HG02763 (cell line): ENCODE results near the gene AGAP1.

Experiments used
- ATAC-seq: cut with Tn5 transposase; IDR thresholded peaks from one replicate; pipeline ENCODE4 v1.9.1; 2021; ENCODE audit warnings: mild to moderate bottlenecking, moderate library complexity; ENCODE audit not compliant: unreplicated experiment

The AGAP1 gene

DNA sequence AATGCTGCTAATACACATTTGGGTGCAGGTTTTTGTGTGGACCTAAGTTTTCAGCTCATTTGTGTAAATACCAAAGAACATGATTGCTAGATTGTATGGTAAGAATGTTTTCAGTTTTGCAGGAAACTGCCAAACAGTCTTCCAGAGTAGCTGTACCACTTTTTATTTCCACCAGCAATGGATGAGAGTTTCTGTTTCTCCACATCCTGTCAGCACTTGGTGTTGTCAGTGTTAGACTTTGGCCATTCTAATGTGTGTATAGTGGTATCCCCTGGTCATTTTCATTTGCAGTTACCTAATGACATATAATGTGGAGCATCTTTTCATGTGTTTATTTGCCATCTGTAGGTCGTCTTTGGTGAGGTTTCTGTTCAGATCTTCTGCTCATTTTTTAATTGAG, 337.9 kb downstream of the AGAP1 start:
- no peak for ATAC-seq

DNA sequence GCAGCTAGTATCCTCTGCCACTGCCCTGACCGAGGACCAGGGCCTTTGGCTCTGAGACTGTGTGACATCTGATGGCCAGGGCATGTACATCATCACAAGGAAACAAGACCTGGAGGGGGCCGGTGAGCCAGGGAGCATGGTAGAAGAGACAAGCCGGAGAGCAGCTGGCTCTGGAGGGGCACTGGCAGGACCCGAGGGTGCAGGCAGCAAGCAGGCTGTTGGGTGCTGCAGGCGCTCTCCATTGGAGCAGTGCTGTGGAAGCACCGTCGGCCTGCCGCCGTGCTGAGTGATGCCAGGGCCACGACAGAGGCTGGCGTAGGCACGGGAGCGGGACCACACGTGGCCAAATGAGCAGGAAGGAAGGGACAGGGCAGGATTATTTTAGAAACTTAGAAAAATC, 339.1 kb downstream of the AGAP1 start:
- no peak for ATAC-seq

DNA sequence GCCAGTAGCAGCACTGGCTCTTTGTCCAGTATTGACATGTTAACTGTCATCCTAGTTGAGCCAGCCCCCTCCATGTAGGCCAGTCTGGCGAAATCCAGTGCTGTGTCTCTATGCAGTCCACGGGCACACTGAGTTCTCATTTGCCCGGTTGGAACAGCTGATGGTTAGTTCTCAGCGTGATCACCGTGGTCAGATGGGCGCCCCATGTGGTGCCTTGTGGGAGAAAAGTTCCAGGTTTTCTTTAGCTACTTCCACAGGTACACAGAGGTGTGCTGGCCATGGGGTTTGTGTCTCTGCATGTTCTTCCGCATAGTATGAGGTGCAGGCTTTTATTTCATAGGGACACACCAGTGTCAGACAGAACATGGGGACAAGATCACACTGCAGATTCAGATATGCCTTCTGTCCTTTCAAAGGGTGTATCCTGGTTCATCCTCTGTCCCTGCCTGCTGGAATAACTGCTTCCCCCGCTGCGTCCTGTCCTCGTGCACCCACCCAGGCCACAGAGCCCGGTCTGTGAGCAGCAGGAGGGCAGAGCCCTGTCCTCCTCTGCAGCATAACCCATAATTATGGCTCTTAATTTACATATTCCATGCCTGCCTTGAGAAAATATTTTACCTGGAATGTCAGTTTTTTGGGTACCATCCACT, 340.3 kb downstream of the AGAP1 start:
- ATAC-seq: no peak

DNA sequence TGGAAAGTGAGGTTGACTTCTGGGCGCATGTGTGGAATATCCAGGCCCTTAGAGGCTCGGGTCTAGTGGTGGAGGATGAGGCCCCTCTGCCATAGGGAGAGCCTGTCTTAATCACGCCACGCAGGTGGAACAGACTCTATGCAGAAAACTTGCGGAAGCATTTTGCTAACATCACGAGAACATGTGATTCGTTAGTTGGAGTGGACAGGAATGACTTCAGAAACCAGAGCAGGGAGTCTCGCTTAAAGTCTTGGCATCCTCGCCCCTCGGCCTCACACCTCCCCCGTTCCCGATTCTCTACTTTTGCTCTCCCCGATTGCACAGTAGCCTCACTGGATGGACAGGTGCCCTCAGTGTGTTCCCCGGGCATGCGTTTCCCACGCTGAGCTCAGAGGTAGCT, 340.9 kb downstream of the AGAP1 start:
- ATAC-seq: no peak

DNA sequence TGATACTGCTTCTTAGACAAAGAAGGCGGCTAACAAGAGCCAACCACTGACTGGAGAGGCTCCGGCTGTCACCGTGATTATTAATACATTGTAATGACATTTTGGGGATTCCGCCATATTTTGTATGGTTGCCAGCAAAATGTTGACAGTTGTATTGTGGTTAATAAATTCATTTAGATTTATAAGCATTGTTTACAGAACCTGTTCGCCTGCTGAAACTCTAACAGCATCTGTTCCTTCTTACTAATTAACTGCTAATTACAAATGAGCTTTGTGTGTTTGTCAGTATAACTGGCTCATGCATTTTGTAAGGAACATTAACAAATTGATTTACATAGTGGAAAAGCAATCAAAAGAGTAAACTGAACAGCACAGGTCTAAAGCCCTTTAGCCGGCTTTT, 342.0 kb downstream of the AGAP1 start:
- ATAC-seq: no peak

DNA sequence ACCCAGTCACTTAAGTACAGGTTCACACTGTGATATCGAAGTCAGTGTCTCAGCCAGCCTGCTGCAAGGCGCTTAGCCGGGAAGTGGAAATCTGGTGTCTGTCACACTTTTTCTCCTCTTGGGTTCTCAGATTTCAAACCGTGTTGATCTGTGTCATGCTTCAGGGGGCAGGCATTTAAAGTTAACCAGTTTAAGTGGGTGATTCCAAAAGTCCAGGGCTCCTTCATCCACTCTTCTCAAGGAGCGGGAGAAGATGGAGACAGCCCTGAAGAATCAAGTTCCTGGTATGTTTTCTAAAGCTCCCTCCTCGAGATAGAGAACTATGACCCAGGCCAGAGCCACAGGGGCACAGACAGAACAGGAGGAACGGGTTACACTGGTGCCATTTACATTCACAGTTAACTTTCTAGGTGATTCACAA, 342.7 kb downstream of the AGAP1 start:
- no peak for ATAC-seq

DNA sequence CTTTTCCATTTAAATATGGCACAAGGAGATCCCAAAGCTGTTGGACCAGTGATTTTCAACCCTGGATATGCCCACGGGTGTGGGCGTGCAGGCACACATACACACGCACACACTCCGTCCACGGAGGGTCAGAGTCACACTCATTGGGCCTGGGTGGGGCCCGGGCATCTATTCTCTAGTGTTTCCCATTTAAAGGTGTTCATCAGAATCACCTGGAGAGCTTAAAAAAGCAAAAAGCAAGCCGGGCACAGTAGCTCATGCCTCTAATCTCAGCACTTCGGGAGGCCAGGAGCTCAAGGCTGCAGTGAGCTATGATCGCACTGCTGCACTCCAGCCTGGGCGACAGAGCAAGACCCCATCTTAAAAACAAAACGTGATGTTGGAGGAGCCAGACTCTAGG, 345.4 kb downstream of the AGAP1 start:
- ATAC-seq: no peak

DNA sequence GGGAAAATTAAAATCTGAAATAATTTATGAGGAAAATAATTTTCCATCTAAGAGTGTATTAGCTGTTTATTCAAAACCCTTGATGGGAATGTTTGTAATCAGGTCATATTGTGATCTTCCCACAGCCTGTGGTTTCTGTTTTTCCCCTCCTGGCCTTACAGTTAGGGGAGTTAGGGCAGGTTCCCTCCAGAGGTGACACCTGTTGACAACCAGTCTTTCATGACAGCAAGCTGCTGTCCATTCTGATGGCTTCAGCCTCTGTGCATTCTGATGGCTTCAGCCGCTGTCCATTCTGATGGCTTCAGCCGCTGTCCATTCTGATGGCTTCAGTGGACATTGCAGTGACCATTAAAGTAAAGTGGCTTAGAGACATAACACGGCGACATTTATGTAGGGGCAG, 346.1 kb downstream of the AGAP1 start:
- ATAC-seq: no peak

DNA sequence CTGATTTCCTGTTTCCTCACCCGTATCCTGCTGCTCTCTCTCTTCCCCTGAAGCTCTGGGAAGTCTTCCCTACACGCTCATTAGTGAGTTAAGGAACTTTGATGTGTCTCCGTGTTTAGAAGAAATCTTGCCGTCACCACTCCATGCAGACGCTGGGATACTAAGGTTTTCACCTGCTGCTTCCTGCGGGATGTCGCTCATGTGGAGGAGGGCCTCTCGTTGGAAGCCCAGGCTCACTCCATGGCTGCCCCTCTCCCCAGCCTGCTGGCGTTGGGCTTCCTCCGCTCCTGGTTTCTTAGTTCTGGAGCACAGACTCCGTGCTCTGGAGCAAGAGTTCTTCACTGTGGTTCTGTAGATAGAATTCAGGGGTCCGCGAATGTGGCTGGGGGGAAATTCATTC, 348.0 kb downstream of the AGAP1 start:
- ATAC-seq: no peak

DNA sequence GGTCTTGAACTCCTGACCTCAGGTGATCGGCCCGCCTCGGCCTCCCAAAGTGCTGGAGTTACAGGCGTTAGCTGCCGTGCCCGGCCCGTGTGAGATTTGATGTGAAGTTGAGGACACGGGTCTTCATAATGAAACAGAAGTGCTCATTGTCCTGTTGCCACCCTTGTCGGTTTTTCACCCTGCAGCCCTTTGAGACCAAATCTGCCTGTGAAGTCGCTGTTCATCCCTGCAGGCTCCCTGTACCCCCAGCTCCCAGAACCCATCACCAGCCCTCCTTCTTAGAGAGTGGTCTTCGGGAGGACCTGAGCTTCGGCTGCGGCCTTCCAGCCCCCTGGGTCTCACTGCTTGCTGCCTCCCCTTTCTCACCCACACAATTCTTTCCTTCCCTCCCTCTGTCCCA, 349.1 kb downstream of the AGAP1 start:
- no peak for ATAC-seq

DNA sequence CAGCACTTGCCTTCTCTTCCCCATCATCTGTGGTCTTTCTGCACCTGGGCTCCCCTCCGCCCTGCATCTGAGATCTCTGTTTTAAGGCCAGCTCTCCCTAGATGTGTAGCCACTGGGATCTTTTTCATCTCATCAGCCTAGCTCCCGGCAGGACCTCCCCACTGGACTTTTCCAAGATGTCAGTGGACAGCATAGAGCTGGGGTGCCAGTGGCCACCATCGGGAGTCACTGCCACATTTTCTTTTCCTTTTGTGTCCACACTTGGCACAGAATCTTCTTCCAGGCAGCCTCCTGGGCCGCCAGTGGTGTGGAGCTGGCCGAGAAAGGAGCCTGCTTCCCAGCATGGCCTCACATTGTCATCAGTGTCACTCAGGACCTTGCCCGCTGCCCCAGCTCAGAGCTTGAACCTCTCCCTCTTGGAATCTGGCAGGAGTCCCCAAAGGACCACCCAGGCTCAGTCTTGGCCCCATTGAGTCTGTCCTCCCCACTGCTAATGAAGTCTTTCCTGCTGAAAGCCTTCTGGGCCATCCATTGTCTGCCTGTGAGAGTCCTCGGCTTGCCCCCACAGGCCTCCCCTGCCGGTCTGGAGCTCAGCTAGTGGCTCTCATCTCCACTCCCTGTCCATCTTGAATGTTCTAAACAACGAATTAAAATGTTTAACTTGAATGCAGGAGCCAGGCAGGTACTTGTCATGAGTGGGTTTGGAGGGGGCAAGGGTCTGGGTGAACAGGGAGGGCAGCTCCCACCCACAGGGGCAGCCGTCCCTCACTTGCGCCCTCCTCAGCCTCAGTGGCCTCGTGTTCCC, 349.9 kb downstream of the AGAP1 start:
- no peak for ATAC-seq

DNA sequence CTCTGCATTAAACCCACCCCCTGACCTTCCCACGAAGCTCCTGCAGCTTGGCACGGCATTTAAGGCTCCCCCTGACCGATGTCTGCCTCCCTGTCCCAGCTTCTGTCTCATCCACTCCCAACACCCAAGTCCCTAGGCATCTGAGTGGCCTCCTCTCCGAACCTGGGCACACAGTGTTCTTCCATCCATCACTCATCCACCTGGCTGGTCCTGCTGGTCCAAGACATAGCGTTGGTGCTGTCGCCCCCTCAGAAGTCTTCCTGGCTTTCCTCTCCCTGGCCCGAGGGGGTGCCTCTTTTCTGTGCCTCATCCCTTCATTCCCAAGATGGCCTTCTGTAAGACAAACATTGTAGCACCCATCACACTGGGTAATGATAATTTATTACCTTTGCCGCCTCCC, 350.7 kb downstream of the AGAP1 start:
- ATAC-seq: no peak

DNA sequence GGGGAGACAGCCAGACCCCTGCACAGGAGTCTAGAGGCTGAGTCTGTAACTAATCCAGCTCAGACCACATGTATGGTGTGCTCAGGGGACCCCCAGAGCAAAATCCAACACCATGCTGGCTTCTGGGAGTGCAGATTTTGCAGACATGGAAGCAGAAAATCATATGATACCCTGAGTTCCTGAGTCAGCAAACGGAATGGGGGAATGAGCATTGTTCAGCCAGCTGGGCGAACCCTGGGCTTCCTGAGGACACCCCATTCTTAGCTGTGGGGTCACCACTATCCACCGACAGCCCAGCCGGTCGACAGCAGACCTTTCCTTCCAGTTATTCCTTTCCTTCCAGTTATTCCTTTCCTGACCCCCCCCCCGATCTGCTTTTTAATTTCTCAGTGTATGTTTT, 351.4 kb downstream of the AGAP1 start:
- ATAC-seq: no peak

DNA sequence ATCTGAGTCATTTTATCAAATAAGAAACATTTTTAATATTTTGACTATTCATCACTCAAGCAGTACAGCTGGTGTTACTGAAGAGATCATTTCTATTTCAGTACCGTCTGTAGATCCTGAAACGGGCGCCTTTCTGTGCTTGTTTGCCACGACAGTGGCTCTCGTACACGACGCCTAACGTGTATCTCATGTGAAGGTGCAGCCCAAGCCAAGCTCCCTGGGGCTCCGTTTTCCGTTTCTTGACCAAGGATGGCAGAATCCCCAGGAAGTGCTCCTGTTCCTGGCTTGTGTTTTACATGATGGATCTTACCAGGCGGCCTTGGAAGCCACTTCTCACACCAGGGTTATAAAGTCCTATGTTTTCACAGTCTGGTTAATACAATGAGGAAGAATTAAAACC, 353.7 kb downstream of the AGAP1 start:
- ATAC-seq: no peak

DNA sequence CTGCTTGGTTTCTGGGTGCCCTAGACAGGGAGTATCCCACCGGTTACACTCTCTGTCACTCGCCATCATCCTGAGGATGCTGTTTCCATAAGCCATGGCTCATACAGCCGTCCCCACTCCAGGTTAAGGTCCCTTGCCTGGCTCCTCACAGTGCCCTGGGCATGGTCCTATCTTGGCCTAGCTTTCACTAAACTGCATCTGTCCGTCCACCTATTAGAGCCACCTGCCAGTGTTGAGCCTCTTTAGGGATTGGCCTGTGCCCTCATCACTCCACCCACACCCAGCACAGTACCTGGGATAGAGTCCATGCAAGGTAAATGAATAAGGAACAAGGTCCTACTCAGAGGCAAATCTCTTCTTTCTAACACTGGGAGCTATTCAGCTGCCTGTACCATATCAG, 354.2 kb downstream of the AGAP1 start:
- ATAC-seq: no peak

DNA sequence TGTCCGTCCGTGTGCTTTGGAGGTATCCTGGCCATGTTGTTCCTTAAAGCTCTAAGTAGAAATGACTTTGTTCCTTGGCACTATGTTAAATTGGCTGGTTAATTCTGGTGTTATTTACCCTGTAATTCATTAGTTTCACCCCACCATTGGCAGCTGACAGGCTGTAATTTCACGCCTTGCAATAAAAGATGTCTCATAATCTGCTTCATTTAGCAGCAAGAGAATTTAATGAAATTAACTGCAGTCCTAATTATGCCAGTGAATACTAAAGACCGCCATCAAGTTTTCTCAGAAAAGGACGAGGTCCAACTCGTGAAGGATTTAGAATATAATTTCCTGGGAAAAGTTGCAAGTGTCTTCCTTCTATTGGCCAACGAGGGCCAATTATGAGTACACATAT, 355.1 kb downstream of the AGAP1 start:
- no peak for ATAC-seq

DNA sequence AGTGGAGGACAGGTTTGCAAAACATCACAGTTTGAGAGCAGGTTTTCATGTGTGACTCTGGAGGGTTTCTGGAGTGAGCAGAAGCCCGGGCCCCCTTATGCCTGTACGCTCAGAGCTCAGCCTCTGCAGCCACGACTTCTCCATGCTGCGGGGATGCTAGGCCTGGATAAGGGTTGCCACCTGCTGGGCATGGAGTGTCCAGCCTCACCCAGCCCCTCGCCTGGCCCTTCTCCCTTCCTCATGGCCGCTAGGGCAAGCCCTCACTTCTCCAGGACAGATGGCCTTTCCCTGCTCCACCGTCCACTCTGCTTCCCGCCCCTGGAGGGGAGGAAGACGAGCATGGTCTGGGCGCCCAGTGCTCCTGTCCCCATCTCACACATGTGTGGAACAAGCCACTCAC, 355.6 kb downstream of the AGAP1 start:
- no peak for ATAC-seq

DNA sequence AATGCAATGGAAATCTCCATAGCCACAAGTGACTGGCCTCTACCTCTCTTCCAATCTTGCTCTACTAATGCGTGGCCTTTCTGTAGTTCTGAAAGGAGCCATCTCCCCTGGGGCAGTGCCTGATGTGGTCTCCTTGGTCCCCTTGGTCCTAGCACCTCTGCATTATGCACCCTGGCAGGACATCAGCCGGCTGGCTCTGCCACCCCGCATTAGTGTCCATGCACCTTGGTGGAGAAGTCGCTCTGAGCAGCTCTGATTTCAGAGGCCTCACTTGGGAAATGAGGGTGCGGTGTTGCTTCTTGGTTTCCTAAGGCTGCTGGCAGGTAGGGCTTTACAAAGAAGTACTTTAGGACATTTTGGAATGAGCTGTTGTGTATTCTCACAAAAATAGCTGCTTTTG, 356.4 kb downstream of the AGAP1 start:
- ATAC-seq: no peak

DNA sequence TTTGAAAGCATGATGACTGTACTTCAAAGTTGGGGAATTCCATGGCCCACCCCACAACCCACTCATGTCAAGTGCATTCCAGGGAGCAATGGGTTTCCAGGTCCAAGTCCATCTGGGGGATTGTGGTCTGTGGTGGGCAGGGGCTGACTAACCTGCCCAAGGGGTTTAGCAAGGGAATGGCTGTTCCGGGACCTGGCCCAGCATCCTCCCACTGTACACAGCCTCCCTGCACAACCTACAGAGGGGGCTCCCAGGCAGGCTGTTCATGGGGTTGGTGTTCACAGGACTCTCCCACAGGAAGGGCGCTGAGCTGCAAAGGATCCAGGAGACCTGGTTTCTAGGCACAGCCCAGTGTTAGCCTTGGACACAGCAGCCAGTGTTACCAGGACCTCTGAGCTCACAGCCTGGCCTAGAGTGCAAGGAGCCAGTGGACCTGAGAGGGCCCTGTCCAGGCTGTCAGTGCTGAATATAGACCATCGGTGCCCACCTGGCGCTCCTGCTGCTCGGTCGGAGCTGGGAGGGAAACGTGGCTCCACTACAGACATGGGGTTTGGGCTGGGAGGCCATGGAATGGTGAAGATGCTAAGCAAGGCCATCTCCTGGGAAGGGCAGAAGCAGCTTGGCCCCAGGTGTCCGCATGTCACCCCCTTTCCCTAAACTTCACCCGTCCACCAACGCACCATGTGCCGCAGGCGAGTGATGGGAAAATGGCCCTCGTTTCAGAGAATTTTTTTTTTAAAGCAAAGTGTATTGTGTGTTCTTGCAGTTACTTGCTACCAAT, 357.1 kb downstream of the AGAP1 start:
- ATAC-seq: no peak

DNA sequence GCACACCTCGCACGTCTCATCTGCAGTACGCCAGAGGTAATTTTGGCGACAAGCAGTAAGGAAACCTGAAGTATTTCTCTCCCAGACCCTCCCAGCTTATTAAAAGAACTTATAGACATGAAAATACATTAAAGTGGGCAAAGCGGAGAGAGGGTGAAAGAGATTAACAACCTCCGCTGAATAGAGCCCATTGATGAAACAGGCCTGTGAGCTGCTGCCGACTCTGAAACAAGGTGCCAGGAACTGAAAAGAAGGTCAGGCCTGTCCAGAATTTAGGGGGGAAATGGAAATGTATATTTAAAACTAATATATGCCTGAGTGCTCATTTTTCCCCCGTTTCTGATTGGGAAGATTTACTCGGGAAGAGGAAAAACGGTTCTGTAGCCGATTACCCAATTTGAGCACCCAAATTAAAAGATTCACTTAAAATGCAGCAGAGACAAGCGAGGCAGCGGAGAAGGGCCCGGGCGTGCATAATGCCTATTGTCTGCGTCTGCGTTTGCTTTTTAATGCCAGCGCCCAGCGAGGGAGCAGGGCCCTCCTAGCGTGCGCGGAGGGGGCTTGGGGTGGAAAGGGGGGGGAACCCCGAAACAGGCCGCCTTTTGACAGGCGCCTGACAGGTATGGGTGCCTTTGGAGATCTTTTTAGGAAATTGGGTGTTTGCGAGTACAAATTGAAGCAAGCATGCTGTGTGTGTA, 358.1 kb downstream of the AGAP1 start:
- ATAC-seq: no peak

DNA sequence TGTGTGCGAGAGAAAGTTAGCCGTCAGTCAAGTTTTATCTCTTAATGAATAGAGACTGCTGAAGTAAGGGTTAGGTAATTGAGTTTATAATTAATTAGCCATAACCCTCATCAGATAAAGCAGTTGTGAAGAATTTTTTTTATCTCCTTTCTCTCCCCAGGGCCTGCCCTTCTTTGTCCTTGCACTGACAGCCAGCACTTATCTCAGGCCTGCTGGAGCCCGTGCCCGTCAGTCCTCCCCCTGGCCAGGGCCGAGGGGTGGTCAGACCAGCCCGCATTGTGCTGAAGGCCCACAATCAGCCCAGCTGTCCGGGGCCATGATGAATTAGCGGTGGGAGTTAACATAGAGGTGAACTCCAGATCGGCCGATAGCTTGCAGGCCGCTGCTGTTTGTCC, 358.7 kb downstream of the AGAP1 start:
- no peak for ATAC-seq
